ENCODE data around the gene SYCP2L.

Gene SYCP2L

GRCh38 chr6:10972196-10972595 lies 85.3 kb downstream of the SYCP2L start:
- no peak for TF ChIP-seq CTCF (conservative IDR thresholded peaks at IDR 0.05; ENCODE audit: low read depth, low read length)
- Histone ChIP-seq H3K4me2 (no peak overlapping the region), H3K4me1 (ENCODE audit: low read depth, poor library complexity, severe bottlenecking) (no peaks in the 10 kb centered on the region), H3K79me2 (ENCODE audit: insufficient read depth, low read depth) (no peaks in the 10 kb centered on the region), H4K20me1 (ENCODE audit: insufficient read depth) (no peaks in the 10 kb centered on the region), H3K27ac (no peak overlapping the region), H3K27me3 (ENCODE audit: insufficient read depth, low read depth) (no peaks in the 10 kb centered on the region), H3K4me3 (IDR thresholded peaks at IDR 0.05; ENCODE audit: insufficient read depth, low read depth, low read length) (no peak overlapping the region), H3K36me3 (ENCODE audit: insufficient read depth) (no peaks in the 10 kb centered on the region; the same call in 1 of the 2 replicates), H2AFZ (ENCODE audit: low read depth) (no peak overlapping the region), H3K9ac (no peak overlapping the region)

GRCh38 chr6:10976571-10976970 lies 89.7 kb downstream of the SYCP2L start:
- Histone ChIP-seq H3K36me3 (ENCODE audit: insufficient read depth) (no peaks in the 10 kb centered on the region), H4K20me1 (ENCODE audit: insufficient read depth) (no peaks in the 10 kb centered on the region), H3K4me2 (no peak overlapping the region), H3K27me3 (ENCODE audit: insufficient read depth, low read depth) (no peaks in the 10 kb centered on the region), H3K27ac (no peak overlapping the region), H3K9ac (no peak overlapping the region), H3K79me2 (ENCODE audit: insufficient read depth, low read depth) (no peaks in the 10 kb centered on the region), H2AFZ (ENCODE audit: low read depth) (no peak overlapping the region), H3K4me3 (IDR thresholded peaks at IDR 0.05; ENCODE audit: insufficient read depth, low read depth, low read length) (no peak overlapping the region), H3K4me1 (ENCODE audit: low read depth, poor library complexity, severe bottlenecking) (peaks cover 4% of the 10 kb centered on the region)
- TF ChIP-seq CTCF (conservative IDR thresholded peaks at IDR 0.05; ENCODE audit: low read depth, low read length) = no peak

- no peak overlapping the region for H3K9ac ChIP-seq
- no peak overlapping the region for H3K27ac ChIP-seq
- peaks cover 4% of the 10 kb centered on the region for H3K4me1 ChIP-seq (ENCODE audit: low read depth, poor library complexity, severe bottlenecking)
- no peak overlapping the region for H3K4me3 ChIP-seq (IDR thresholded peaks at IDR 0.05; ENCODE audit: insufficient read depth, low read depth, low read length)
- no peaks in the 10 kb centered on the region for H3K27me3 ChIP-seq (ENCODE audit: insufficient read depth, low read depth)
- no peak overlapping the region for H2AFZ ChIP-seq (ENCODE audit: low read depth)
- H3K4me2 ChIP-seq = no peak overlapping the region
- H3K36me3 ChIP-seq (ENCODE audit: insufficient read depth) = no peaks in the 10 kb centered on the region
- no peaks in the 10 kb centered on the region for H3K79me2 ChIP-seq (ENCODE audit: insufficient read depth, low read depth)
- no peaks in the 10 kb centered on the region for H4K20me1 ChIP-seq (ENCODE audit: insufficient read depth)
- no peak for TF ChIP-seq CTCF (conservative IDR thresholded peaks at IDR 0.05; ENCODE audit: low read depth, low read length)
Observed at GRCh38 chr6:10977231-10977968, 90.5 kb downstream of the SYCP2L start.

- Histone ChIP-seq H3K79me2 (ENCODE audit: insufficient read depth, low read depth) (no peaks in the 10 kb centered on the region), H3K4me3 (IDR thresholded peaks at IDR 0.05; ENCODE audit: insufficient read depth, low read depth, low read length) (no peak overlapping the region), H4K20me1 (ENCODE audit: insufficient read depth) (no peaks in the 10 kb centered on the region), H3K27me3 (ENCODE audit: insufficient read depth, low read depth) (no peaks in the 10 kb centered on the region), H2AFZ (ENCODE audit: low read depth) (no peak overlapping the region), H3K9ac (no peak overlapping the region), H3K4me2 (no peak overlapping the region), H3K36me3 (ENCODE audit: insufficient read depth) (no peaks in the 10 kb centered on the region), H3K27ac (no peak overlapping the region), H3K4me1 (ENCODE audit: low read depth, poor library complexity, severe bottlenecking) (peaks cover 4% of the 10 kb centered on the region)
- no peak for TF ChIP-seq CTCF (conservative IDR thresholded peaks at IDR 0.05; ENCODE audit: low read depth, low read length)
Observed at GRCh38 chr6:10979603-10980002, 92.8 kb downstream of the SYCP2L start.

All from KMS-11 (cell line).